Fibroblast of lung (primary cell): ENCODE results near the gene EIF5. TPM values are rescaled to one million over a fixed set of nuclear protein-coding genes. Genes with fewer than 3 reads are reported as not detected.

ENCODE experiments used
- DNase-seq, 2 donors: peaks; one replicate each; pipeline versions ENCODE4 v3.0.0 to v3.0.0-alpha.2; 2010; ENCODE audit warnings: low read depth in 2 of 2
- H2AFZ ChIP-seq: 2 replicates; pipeline ENCODE4 v1.5.1; 2012; ENCODE audit warnings: low read length, control low read depth, inconsistent platforms
- H3K27ac ChIP-seq: 2 replicates; pipeline ENCODE4 v1.5.1; 2011; ENCODE audit warnings: low read length, control low read depth; ENCODE audit not compliant: insufficient read depth
- H3K27me3 ChIP-seq: 2 replicates; pipeline ENCODE4 v1.5.1; 2011; ENCODE audit warnings: mild to moderate bottlenecking, low read length; ENCODE audit not compliant: control insufficient read depth, insufficient read depth
- H3K36me3 ChIP-seq: 2 replicates; pipeline ENCODE4 v1.5.1; 2011; ENCODE audit warnings: low read length; ENCODE audit not compliant: control insufficient read depth, insufficient read depth
- H3K4me1 ChIP-seq: 2 replicates; pipeline ENCODE4 v1.5.1; 2011; ENCODE audit warnings: low read length; ENCODE audit not compliant: control insufficient read depth, insufficient read depth; ENCODE audit errors: extremely low read depth
- H3K4me2 ChIP-seq: 2 replicates; pipeline ENCODE4 v1.5.1; 2011; ENCODE audit warnings: low read length, control low read depth; ENCODE audit not compliant: insufficient read depth; ENCODE audit errors: extremely low read depth
- H3K4me3 ChIP-seq, 4 experiments: fragments of 200-600 bp in 1 of 4; sonication (generic) in 1 of 4; replicated peaks in 1 of 4; 2 replicates each; pipeline ENCODE4 v1.5.1; 2011 to 2016; ENCODE audit warnings: low read length in 4 of 4, low read depth in 3 of 4, mild to moderate bottlenecking in 3 of 4, control low read depth in 2 of 4, inconsistent platforms in 1 of 4, mixed read lengths in 1 of 4; ENCODE audit not compliant: insufficient read depth in 1 of 4; ENCODE audit errors: control extremely low read depth in 1 of 4
- H3K79me2 ChIP-seq: 2 replicates; pipeline ENCODE4 v1.5.1; 2012; ENCODE audit warnings: mild to moderate bottlenecking, low read length, inconsistent platforms; ENCODE audit not compliant: control insufficient read depth, insufficient read depth
- H3K9ac ChIP-seq: 2 replicates; pipeline ENCODE4 v1.5.1; 2011; ENCODE audit warnings: mild to moderate bottlenecking, low read length, control low read depth; ENCODE audit not compliant: insufficient read depth
- H3K9me3 ChIP-seq: 2 replicates; pipeline ENCODE4 v1.5.1; 2012; ENCODE audit warnings: low read depth, low read length; ENCODE audit not compliant: control insufficient read depth, insufficient read depth
- H4K20me1 ChIP-seq: 2 replicates; pipeline ENCODE4 v1.5.1; 2011; ENCODE audit warnings: low read length; ENCODE audit not compliant: control insufficient read depth, insufficient read depth; ENCODE audit errors: extremely low read depth
- EZH2 ChIP-seq: IDR thresholded peaks from 2 replicates; pipeline ENCODE4 v1.5.1; 2012; ENCODE audit warnings: low read length, control low read depth, mild to moderate bottlenecking; ENCODE audit errors: missing control alignments
- polyA plus RNA-seq, 2 donors: library from polyadenylated mRNA; depleted of rRNA in 1 of 2; stranded (reverse) in 1 of 2; unstranded in 1 of 2; fragments of >200 nt; gene quantifications; 2 replicates each; pipeline ENCODE4 v1.2.1, GENCODE V29; 2011 to 2012; ENCODE audit warnings: missing spikeins in 1 of 2
- total RNA-seq: library from RNA; depleted of rRNA; stranded (reverse); fragments of >200 nt; gene quantifications from 2 replicates; pipeline ENCODE4 v1.2.1, GENCODE V29; 2014
- TF ChIP-seq, protein P1 (sequence below), 2 donors: IDR thresholded peaks in 1 of 2; conservative IDR thresholded peaks in 1 of 2; 1 replicate in 1 of 2; 2 replicates in 1 of 2; pipeline ENCODE4 v1.5.1; 2011 to 2012; ENCODE audit warnings: low read length in 2 of 2, control low read depth in 1 of 2, inconsistent platforms in 1 of 2, low read depth in 1 of 2, mild to moderate bottlenecking in 1 of 2

Gene EIF5
- total and polyA plus RNA-seq, 2 donors (not counting 1 experiment from before 2014, with no cell fraction given), result 185 to 400 TPM

DNA sequence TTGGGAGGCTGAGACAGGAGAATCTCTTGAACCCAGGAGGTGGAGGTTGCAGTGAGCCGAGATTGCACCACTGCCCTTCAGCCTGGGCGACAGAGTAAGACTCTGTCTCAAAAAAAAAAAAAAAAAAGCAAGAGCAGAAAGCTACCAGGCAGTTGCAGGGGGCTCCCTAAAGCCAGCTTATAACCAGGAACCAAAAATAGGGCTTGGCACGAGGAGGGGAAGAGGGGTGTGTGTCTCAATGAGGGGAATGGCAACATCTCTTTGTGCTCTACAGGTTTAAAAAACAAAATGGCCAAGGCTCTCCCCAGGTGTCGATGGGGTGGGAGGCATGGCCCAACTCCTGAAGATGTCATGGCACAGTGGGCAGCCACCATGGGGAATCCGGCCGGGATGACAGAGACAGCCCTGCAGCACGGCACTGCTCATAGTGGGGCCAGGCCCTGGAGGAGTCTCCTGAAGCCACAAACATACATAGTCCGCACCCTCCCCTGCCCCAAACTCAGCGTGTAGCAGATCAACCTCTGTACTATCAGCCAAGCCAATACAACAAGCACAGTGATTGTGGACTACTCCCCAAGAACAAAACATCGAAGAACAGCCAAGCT, 16.0 kb upstream of the EIF5 start:
- H3K36me3 ChIP-seq, result no peaks in the 10 kb centered on the region
- H3K9me3 ChIP-seq, result no peaks in the 10 kb centered on the region
- H3K4me1 ChIP-seq, result no peaks in the 10 kb centered on the region
- H3K4me2 ChIP-seq, result no peak overlapping the region
- no peak overlapping the region for H3K4me3 ChIP-seq
- no peak for DNase-seq
- no peaks in the 10 kb centered on the region for H3K27me3 ChIP-seq
- no peaks in the 10 kb centered on the region for H4K20me1 ChIP-seq
- no peak overlapping the region for H3K27ac ChIP-seq
- no peak overlapping the region for H2AFZ ChIP-seq
- H3K9ac ChIP-seq, result no peak overlapping the region
- no peaks in the 10 kb centered on the region for H3K79me2 ChIP-seq
- TF ChIP-seq EZH2, result no peak
- TF ChIP-seq, protein P1, sequence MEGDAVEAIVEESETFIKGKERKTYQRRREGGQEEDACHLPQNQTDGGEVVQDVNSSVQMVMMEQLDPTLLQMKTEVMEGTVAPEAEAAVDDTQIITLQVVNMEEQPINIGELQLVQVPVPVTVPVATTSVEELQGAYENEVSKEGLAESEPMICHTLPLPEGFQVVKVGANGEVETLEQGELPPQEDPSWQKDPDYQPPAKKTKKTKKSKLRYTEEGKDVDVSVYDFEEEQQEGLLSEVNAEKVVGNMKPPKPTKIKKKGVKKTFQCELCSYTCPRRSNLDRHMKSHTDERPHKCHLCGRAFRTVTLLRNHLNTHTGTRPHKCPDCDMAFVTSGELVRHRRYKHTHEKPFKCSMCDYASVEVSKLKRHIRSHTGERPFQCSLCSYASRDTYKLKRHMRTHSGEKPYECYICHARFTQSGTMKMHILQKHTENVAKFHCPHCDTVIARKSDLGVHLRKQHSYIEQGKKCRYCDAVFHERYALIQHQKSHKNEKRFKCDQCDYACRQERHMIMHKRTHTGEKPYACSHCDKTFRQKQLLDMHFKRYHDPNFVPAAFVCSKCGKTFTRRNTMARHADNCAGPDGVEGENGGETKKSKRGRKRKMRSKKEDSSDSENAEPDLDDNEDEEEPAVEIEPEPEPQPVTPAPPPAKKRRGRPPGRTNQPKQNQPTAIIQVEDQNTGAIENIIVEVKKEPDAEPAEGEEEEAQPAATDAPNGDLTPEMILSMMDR (conservative IDR thresholded peaks at IDR 0.05 in 1 of 2, IDR thresholded peaks at IDR 0.05 in 1 of 2; ENCODE audit: low read depth in 1 of 2, low read length in 2 of 2), result no peak

- Histone ChIP-seq H3K4me1 (no peaks in the 10 kb centered on the region), H3K4me3 (no peak overlapping the region), H3K9me3 (no peaks in the 10 kb centered on the region), H4K20me1 (no peaks in the 10 kb centered on the region), H3K27ac (no peak overlapping the region), H2AFZ (no peak overlapping the region), H3K79me2 (no peaks in the 10 kb centered on the region), H3K9ac (no peak overlapping the region), H3K4me2 (no peak overlapping the region), H3K36me3 (no peaks in the 10 kb centered on the region), H3K27me3 (no peaks in the 10 kb centered on the region)
- DNase-seq, result no peak
- TF ChIP-seq EZH2, result no peak
- TF ChIP-seq, protein P1 (conservative IDR thresholded peaks at IDR 0.05 in 1 of 2, IDR thresholded peaks at IDR 0.05 in 1 of 2; ENCODE audit: low read depth in 1 of 2, low read length in 2 of 2), result no peak
Measured at GRCh38 chr14:103318750-103319419, 15.2 kb upstream of the EIF5 start.

GRCh38 chr14:103319422-103319821, 14.6 kb upstream of the EIF5 start:
- no peak overlapping the region for H3K4me2 ChIP-seq
- DNase-seq, result no peak
- no peak overlapping the region for H2AFZ ChIP-seq
- H3K27ac ChIP-seq, result no peak overlapping the region
- TF ChIP-seq, protein P1 (conservative IDR thresholded peaks at IDR 0.05 in 1 of 2, IDR thresholded peaks at IDR 0.05 in 1 of 2; ENCODE audit: low read depth in 1 of 2, low read length in 2 of 2), result no peak
- TF ChIP-seq EZH2, result no peak
- H3K79me2 ChIP-seq, result no peaks in the 10 kb centered on the region
- no peaks in the 10 kb centered on the region for H3K36me3 ChIP-seq
- H3K9me3 ChIP-seq, result no peaks in the 10 kb centered on the region
- no peak overlapping the region for H3K4me3 ChIP-seq
- no peaks in the 10 kb centered on the region for H4K20me1 ChIP-seq
- no peaks in the 10 kb centered on the region for H3K27me3 ChIP-seq
- H3K9ac ChIP-seq, result no peak overlapping the region
- H3K4me1 ChIP-seq, result no peaks in the 10 kb centered on the region
